IMR-90 (cell line): Measurements from ENCODE around the gene COPS2. TPM values are rescaled to one million over a fixed set of nuclear protein-coding genes. Genes with fewer than 3 reads are reported as not detected.

Experiments used
- ATAC-seq: fragments of 200-7000 bp; cut with Tn5 transposase; 2 replicates; pipeline ENCODE4 v1.9.1; 2020; ENCODE audit warnings: low read depth, mild to moderate bottlenecking, moderate library complexity
- BruUV-seq: library from RNA; stranded (reverse); fragments of 400-500 nt; replicated peaks from 2 replicates; lab custom pipeline; 2021; lab: Mats Ljungman, UMichigan
- CTCF ChIA-PET: fragments of 300-600 bp; formaldehyde crosslinking; extraction: SDS; loops from one replicate; lab custom pipeline; 2021; ENCODE audit warnings: antibody characterized with exemption; lab: Yijun Ruan, JAX
- POLR2A ChIA-PET: fragments of 300-600 bp; sonication (Branson Sonifier 250); formaldehyde crosslinking; loops from one replicate; lab custom pipeline; 2022; ENCODE audit warnings: antibody characterized with exemption; ENCODE audit not compliant: unreplicated experiment; lab: Charles Lee
- DNase-seq: peaks from one replicate; pipeline ENCODE4 v3.0.0; 2013
- H2AFZ ChIP-seq: replicated peaks from 2 replicates; pipeline ENCODE3; 2013; ENCODE audit warnings: low read length, mild to moderate bottlenecking; ENCODE audit not compliant: poor library complexity
- H2AK5ac ChIP-seq: 2 replicates; pipeline ENCODE4 v1.6.1; 2013; ENCODE audit warnings: low read depth, low read length, inconsistent platforms
- H2AK9ac ChIP-seq: replicated peaks from 2 replicates; pipeline ENCODE3; 2013; ENCODE audit warnings: mild to moderate bottlenecking, low read depth, low read length, moderate library complexity; ENCODE audit not compliant: poor library complexity
- H2BK120ac ChIP-seq: 2 replicates; pipeline ENCODE4 v1.6.1; 2013; ENCODE audit warnings: low read depth, low read length, inconsistent platforms
- H2BK15ac ChIP-seq: 3 replicates; pipeline ENCODE4 v1.6.1; 2013; ENCODE audit warnings: low read depth, low read length, inconsistent platforms
- H2BK20ac ChIP-seq: 2 replicates; pipeline ENCODE4 v1.6.1; 2013; ENCODE audit warnings: low read depth, mild to moderate bottlenecking, inconsistent platforms, low read length, moderate library complexity
- H2BK5ac ChIP-seq: 2 replicates; pipeline ENCODE4 v1.6.1; 2013; ENCODE audit warnings: mild to moderate bottlenecking, low read depth, low read length, inconsistent platforms; ENCODE audit not compliant: poor library complexity, severe bottlenecking
- H3K14ac ChIP-seq: replicated peaks from 2 replicates; pipeline ENCODE4 v1.6.1; 2013; ENCODE audit warnings: low read depth, low read length, inconsistent platforms
- H3K18ac ChIP-seq: 2 replicates; pipeline ENCODE4 v1.6.1; 2013; ENCODE audit warnings: low read depth, low read length, control low read depth
- H3K23ac ChIP-seq: 2 replicates; pipeline ENCODE4 v1.6.1; 2013; ENCODE audit warnings: low read depth, low read length, inconsistent platforms
- H3K27ac ChIP-seq: 2 replicates; pipeline ENCODE4 v1.5.1; 2013; ENCODE audit warnings: mild to moderate bottlenecking, control low read depth, low read length; ENCODE audit not compliant: insufficient read depth
- H3K27me3 ChIP-seq: 2 replicates; pipeline ENCODE4 v1.6.1; 2013; ENCODE audit warnings: low read length; ENCODE audit not compliant: control insufficient read depth, insufficient read depth
- H3K36me3 ChIP-seq: 2 replicates; pipeline ENCODE4 v1.6.1; 2013; ENCODE audit warnings: low read length, mixed read lengths; ENCODE audit not compliant: control insufficient read depth, insufficient read depth
- H3K4ac ChIP-seq: 2 replicates; pipeline ENCODE4 v1.6.1; 2013; ENCODE audit warnings: low read depth, low read length, inconsistent platforms
- H3K4me1 ChIP-seq: 2 replicates; pipeline ENCODE4 v1.6.1; 2013; ENCODE audit warnings: low read length, mixed read lengths; ENCODE audit not compliant: control insufficient read depth, insufficient read depth
- H3K4me2 ChIP-seq: 2 replicates; pipeline ENCODE4 v1.6.1; 2013; ENCODE audit warnings: low read depth, mild to moderate bottlenecking, control low read depth, low read length, moderate library complexity
- H3K4me3 ChIP-seq: 2 replicates; pipeline ENCODE4 v1.5.1; 2013; ENCODE audit warnings: low read depth, mild to moderate bottlenecking, control low read depth, low read length, moderate library complexity; ENCODE audit not compliant: insufficient read depth
- H3K56ac ChIP-seq: 2 replicates; pipeline ENCODE4 v1.6.1; 2013; ENCODE audit warnings: low read length, inconsistent platforms; ENCODE audit not compliant: insufficient read depth; ENCODE audit errors: extremely low read depth
- H3K79me1 ChIP-seq, 2 experiments: 2 replicates each; pipeline ENCODE4 v1.6.1; 2013; ENCODE audit warnings: low read length in 2 of 2, inconsistent platforms in 1 of 2, low read depth in 1 of 2
- H3K9ac ChIP-seq: 2 replicates; pipeline ENCODE4 v1.6.1; 2013; ENCODE audit warnings: low read depth, low read length, control low read depth
- H3K9me1 ChIP-seq: 2 replicates; pipeline ENCODE4 v1.6.1; 2013; ENCODE audit warnings: low read length, inconsistent platforms; ENCODE audit not compliant: insufficient read depth
- H3K9me3 ChIP-seq: 2 replicates; pipeline ENCODE4 v1.6.1; 2013; ENCODE audit warnings: low read length; ENCODE audit not compliant: control insufficient read depth, insufficient read depth
- H4K20me1 ChIP-seq: 2 replicates; pipeline ENCODE4 v1.6.1; 2013; ENCODE audit warnings: low read length, inconsistent platforms; ENCODE audit not compliant: insufficient read depth
- H4K5ac ChIP-seq: 2 replicates; pipeline ENCODE4 v1.6.1; 2013; ENCODE audit warnings: mild to moderate bottlenecking, low read depth, low read length, control low read depth
- H4K8ac ChIP-seq, 2 experiments: 2 replicates each; pipeline ENCODE4 v1.6.1; 2013; ENCODE audit warnings: low read depth in 2 of 2, low read length in 2 of 2, control low read depth in 1 of 2, inconsistent platforms in 1 of 2
- H4K91ac ChIP-seq: 2 replicates; pipeline ENCODE4 v1.6.1; 2013; ENCODE audit warnings: low read depth, low read length, inconsistent platforms; ENCODE audit not compliant: insufficient read depth
- CHD1 ChIP-seq: IDR thresholded peaks from 2 replicates; pipeline ENCODE4 v1.6.1; 2012; ENCODE audit warnings: low read depth, low read length, improper control_type of control experiment
- CTCF ChIP-seq: conservative IDR thresholded peaks from 2 replicates; pipeline ENCODE4 v1.5.1; 2012; ENCODE audit warnings: mild to moderate bottlenecking, low read depth, low read length, improper control_type of control experiment
- FOS ChIP-seq: fragments of 150-350 bp; IDR thresholded peaks from 2 replicates; pipeline ENCODE4 v1.6.1; 2016; ENCODE audit warnings: low read depth, low read length
- RCOR1 ChIP-seq: IDR thresholded peaks from 2 replicates; pipeline ENCODE4 v1.6.1; 2012; ENCODE audit warnings: mild to moderate bottlenecking, low read length, improper control_type of control experiment; ENCODE audit not compliant: insufficient replicate concordance
- USF2 ChIP-seq: fragments of 150-350 bp; IDR thresholded peaks from 2 replicates; pipeline ENCODE4 v1.6.1; 2017; ENCODE audit warnings: mild to moderate bottlenecking, antibody characterized with exemption, low read length, low read depth
- WGBS, 2 experiments: methylation state at CpG; one replicate each; pipeline versions ENCODE4 v1.1.5 to v1.1.7; 2013; ENCODE audit warnings: missing lambda C conversion rate in 2 of 2; ENCODE audit not compliant: insufficient read length in 1 of 2; ENCODE audit errors: extremely low coverage in 2 of 2; 5-methylcytosine and 5-hydroxymethylcytosine counted together
- dilution Hi-C: fragments of 300-500 bp; cut with HindIII; formaldehyde crosslinking; loops from one replicate; pipeline ENCODE4 v1.14.3; 2018; ENCODE audit warnings: low sequenced_read_pairs; ENCODE audit not compliant: unreplicated experiment
- in situ Hi-C: fragments of 300-500 bp; cut with MboI; formaldehyde crosslinking; loops from 3 replicates; pipeline ENCODE4 v1.14.3; 2019; ENCODE audit warnings: low sequenced_read_pairs, inconsistent platforms, mixed read lengths
- intact Hi-C: fragments of 100-400 bp; cut with micrococcal nuclease; formaldehyde crosslinking; loops from 2 replicates; pipeline ENCODE4 v1.10.0; 2022
- polyA plus RNA-seq, 3 experiments: library from polyadenylated mRNA; depleted of rRNA; stranded (reverse); fragments of >200 nt; gene quantifications; 2 replicates each; pipeline ENCODE4 v1.2.3, GENCODE V29; 2012; ENCODE audit warnings: low replicate concordance in 1 of 3
- total RNA-seq: library from RNA; depleted of rRNA; stranded (reverse); fragments of >200 nt; gene quantifications from 2 replicates; pipeline ENCODE4 v1.2.3, GENCODE V29; 2012

Gene COPS2
- total and polyA plus RNA-seq, 2 of the 4 experiments (the other 2 are of a cell fraction), result 54.6 to 75.6 TPM

GRCh38 chr15:49190586-49190985, 35.2 kb upstream of the COPS2 start:
- ChIA-PET CTCF (no interaction called here), POLR2A (no interaction called here)
- H3K27ac ChIP-seq, result no peak overlapping the region
- H2BK20ac ChIP-seq, result no peak overlapping the region
- no peak overlapping the region for H2BK120ac ChIP-seq
- H2BK15ac ChIP-seq, result no peak overlapping the region
- H3K23ac ChIP-seq, result no peak overlapping the region
- H3K9me3 ChIP-seq, result no peaks in the 10 kb centered on the region
- H3K9ac ChIP-seq, result no peak overlapping the region
- no peak overlapping the region for H4K8ac ChIP-seq
- no peak overlapping the region for H3K4me3 ChIP-seq
- H3K4ac ChIP-seq, result no peak overlapping the region
- no peak for ATAC-seq
- dilution Hi-C loops, result no loop called here
- no peak overlapping the region for H3K4me2 ChIP-seq
- peaks cover 18% of the 10 kb centered on the region for H4K20me1 ChIP-seq
- no peak overlapping the region for H4K5ac ChIP-seq
- TF ChIP-seq RCOR1 (no peak), CHD1 (no peak), FOS (no peak), CTCF (no peak), USF2 (no peak)
- no TSS peak for BruUV-seq
- H3K4me1 ChIP-seq, result peaks cover 7% of the 10 kb centered on the region
- H3K79me1 ChIP-seq, result peaks cover 31 to 51% of the 10 kb centered on the region in 2 experiments
- H4K91ac ChIP-seq, result no peak overlapping the region
- DNase-seq, result no peak
- H3K56ac ChIP-seq, result no peak overlapping the region
- WGBS, 2 experiments, result no CpG with 5 or more reads among the region's 2 CpGs
- no peak overlapping the region for H3K14ac ChIP-seq
- intact Hi-C loops, result no loop called here
- in situ Hi-C loops, result no loop called here
- peaks cover 17% of the 10 kb centered on the region for H3K9me1 ChIP-seq
- H2BK5ac ChIP-seq, result no peak overlapping the region
- H2AFZ ChIP-seq, result no peak overlapping the region
- no peak overlapping the region for H2AK9ac ChIP-seq
- H3K18ac ChIP-seq, result no peak overlapping the region
- no peaks in the 10 kb centered on the region for H3K27me3 ChIP-seq
- no peaks in the 10 kb centered on the region for H3K36me3 ChIP-seq
- no peak overlapping the region for H2AK5ac ChIP-seq
